Right renal pelvis (tissue), 4 donors: Measurements from ENCODE around the gene CGAS. TPM values are rescaled to one million over a fixed set of nuclear protein-coding genes. Genes with fewer than 3 reads are reported as not detected.
"Not testable (repeated sequence)": the region's sequence is repeated elsewhere in the genome, so short reads cannot be mapped to it uniquely, and the experiment has no call there.

Experiments
- DNase-seq, 4 donors: peaks; one replicate each; pipeline ENCODE4 v3.0.0-alpha.2; 2013; ENCODE audit warnings: low read depth in 4 of 4, low spot score in 3 of 4, missing footprints in 1 of 4
- polyA plus RNA-seq, 4 donors: library from polyadenylated mRNA; unstranded; fragments of 120-200 nt; gene quantifications; one replicate each; pipeline ENCODE4 v1.2.1, GENCODE V29; 2013; ENCODE audit not compliant: insufficient read length in 4 of 4

Gene CGAS
- 1 to 10 TPM; 3.1 to 3.9 (median 3.2) TPM for polyA plus RNA-seq

DNA sequence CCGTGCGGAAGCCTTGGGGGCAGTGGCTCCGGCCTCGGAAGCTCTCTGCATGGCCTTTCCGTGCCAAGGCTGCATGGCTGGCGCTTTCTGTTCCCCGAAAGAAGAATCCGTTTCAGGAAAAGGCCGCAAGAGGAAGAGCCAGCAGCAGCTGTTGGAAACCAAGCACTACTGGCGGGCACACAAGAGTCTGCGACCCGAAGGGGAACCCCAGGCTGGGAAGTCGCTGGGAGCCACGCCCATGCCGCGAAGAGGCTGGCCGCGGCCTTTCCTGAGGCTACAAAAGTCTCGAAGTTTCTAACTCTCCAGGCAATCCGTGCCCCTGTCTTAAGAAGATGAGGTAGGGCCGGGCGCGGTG lies at the start of gene CGAS:
CGAS (minus strand) TSS at position 191 of the 355 bp plus-strand sequence; CDS start at position 75, 116 bp downstream.
- DNase-seq: peak in 3 of 4 donors; percentile 16 to 34 (median 17)

DNA sequence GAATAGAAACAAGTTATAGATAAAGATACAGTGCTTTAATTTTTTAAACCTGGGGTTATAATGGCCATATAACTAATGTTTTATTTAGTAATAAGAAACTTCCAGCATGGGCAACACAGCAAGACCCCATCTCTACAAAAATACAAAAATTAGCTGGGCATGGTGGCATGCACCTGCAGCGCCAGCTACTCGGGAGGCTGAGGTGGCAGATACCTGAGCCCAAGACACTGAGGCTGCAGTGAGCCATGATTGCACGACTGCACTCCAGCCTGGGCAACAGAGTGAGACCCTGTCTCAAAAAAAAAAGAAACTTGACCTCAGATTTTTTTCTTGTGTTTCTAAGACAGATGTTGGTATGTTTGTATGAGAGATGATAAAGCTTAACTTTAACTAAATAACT lies 45.8 kb upstream of the CGAS start:
- no peak for DNase-seq

- DNase-seq: no peak
These were observed 39.3 kb upstream of the CGAS start for GRCh38 chr6:73491377-73491776.

DNA sequence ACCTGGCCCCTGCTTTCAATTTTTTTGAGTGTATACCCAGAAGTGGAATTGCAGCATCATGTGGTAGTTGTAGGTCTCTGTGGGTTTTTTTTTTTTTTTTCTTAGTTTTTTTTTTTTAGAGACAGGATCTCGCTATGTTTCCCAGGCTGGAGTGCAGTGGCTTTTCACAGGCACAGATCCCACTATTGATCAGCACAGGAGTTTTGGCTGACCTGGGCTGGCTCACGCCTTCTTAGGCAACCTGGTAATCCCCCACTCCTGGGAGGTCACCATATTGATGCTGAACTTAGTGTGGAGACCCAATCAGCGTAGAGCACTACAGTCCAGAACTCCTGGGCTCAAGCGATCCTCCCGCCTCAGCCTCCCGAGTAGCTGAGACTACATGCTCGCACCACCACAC lies 35.4 kb upstream of the CGAS start:
- no peak for DNase-seq

- DNase-seq: no peak
These were observed 32.3 kb upstream of the CGAS start for GRCh38 chr6:73484438-73484837.

DNA sequence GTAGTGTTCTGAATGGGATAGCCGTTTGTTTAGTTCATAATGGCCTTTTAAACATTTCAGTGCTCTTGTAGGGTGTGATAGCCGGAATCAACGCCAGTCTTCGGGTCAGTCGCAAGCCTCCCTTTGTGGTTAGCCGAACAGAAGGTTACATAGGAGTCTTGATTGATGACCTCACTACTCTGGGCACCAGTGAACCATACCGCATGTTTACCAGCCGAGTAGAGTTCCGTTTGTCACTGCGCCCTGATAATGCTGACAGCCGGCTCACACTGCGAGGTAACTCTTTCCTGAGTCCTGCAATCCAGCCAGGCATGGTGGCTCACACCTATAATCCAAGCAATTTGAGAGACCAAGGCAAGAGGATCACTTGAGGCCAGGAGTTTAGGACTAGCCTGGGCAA lies 29.9 kb upstream of the CGAS start:
- no peak for DNase-seq

DNA sequence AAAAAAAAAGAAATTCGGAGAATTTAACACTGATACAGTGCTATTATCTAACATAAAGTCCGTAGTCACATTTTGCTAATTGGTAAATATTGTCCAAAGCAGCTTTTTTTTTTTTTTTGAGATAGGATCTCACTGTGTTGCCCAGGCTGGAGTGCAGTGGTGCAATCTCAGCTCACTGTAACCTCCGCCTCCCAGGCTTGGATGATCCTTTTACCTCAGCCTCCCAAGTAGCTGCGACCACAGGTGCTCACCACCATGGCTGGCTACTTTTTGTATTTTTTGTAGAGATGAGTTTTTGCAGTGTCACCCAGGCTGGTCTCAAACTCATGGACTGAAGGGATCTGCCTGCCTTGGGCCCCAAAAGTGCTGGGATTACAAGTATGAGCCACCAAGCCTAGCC lies 25.3 kb upstream of the CGAS start:
- no peak for DNase-seq

- no peak for DNase-seq
These were observed 24.6 kb upstream of the CGAS start for GRCh38 chr6:73476723-73477122.

- DNase-seq: no peak
These were observed 19.7 kb upstream of the CGAS start for GRCh38 chr6:73471686-73472290.

- DNase-seq: peak; percentile 78 to 85 (median 80)
These were observed 9.6 kb upstream of the CGAS start, which contains the start of gene MTO1 for GRCh38 chr6:73461537-73462350. Gene MTO1, plus strand, starts transcription at chr6:73461737. Its CDS starts 118 bp downstream, at chr6:73461855.

GRCh38 chr6:73460056-73460455 lies 8.0 kb upstream of the CGAS start:
- DNase-seq: no peak

DNA sequence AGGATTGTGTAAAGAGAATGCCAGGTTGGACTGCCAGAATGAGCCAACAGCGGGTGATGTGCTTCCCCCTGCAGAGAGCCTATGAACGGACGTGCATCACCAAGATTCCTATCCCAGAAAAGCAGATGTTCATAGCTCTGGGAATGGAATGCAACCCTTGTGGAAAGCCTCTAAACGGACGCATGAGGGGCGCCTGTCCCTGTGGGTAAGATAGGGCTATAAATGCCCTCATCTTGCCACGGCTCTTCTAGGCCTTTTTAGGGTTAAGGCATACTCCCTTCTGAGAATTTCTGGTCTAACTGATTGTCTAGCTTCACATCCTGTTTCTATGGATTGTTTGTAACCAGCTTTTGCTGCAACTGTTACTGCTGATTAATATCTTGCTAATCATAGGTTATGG lies 7.4 kb upstream of the CGAS start:
- DNase-seq: not testable (repeated sequence)

DNA sequence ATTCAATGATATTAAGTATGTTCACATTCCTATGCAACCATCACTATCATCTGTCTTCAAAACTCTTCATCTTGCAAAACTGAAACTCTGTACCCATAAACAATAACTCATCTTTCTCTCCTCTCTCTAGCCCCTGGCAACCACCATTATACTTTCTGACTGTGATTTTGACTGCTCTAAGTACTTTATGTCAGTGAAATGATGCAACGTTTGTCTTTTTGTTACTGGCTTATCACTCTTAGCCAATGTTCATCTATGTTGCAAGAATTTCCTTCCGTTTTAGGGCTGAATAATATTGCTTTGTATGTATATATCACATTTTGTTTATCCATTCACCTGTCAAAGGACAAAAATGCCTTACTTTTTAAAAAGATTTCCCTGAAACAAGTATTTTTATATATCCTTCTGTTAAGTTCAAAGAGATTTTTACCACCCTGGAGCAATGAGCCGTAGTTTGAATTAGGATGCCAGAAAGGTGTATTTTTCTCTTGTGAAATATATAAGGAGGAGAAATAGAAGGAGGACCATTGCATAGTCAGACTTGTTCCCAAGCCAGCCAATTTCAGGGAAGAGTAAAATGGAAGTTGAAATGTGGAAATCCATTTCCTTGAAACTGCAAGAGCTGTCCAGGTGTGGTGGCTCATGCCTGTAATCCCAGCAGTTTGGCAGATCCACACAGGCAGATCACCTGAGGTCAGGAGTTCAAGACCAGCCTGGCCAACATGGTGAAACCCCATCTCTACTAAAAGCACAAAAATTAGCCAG lies 4.0 kb upstream of the CGAS start:
- DNase-seq: no peak

DNA sequence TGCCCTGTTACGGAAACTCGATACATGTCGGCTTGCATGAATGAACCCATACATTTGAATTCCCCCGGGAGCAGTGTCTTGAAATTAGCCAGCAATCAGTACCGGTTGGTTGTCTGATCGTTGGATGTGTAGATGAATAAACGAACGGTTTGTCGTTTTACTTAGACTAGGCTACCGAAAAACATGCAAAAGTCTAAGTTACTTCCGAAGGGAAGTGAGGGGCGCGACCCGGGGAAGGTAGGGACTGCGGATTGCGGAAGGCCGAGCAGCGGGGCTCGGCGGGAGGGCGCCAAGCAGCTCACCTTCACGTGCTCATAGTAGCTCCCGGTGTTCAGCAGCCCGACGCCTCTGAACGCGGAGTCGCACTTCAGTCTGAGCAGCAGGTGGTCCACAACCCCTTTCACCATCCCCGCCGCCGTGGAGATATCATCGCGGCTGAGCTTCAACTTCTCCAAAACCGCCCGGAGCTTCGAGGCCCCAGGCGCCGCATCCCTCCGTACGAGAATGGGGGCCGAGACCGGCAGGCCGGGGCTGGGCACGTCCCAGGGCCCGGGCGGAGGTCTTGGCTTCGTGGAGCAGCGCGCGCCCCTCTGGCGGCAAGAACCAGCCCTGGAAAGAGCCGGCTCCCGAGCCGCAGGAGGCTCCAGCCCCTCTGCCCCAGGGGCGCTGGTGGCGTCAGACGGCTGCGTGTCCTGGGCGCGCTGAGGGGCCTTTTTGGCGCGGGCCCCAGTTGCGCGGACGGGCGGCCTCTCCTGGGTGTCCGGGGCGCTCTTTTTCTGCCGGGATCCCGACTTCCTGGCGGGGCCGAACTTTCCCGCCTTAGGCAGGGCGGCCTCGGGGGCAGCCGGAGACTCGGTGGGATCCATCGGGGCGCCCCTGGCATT lies 632 bp downstream of the CGAS start:
- peak in 3 of 4 donors; percentile 18 to 41 (median 20) for DNase-seq

- DNase-seq: no peak
These were observed 8.5 kb downstream of the CGAS start for GRCh38 chr6:73443555-73443954.

DNA sequence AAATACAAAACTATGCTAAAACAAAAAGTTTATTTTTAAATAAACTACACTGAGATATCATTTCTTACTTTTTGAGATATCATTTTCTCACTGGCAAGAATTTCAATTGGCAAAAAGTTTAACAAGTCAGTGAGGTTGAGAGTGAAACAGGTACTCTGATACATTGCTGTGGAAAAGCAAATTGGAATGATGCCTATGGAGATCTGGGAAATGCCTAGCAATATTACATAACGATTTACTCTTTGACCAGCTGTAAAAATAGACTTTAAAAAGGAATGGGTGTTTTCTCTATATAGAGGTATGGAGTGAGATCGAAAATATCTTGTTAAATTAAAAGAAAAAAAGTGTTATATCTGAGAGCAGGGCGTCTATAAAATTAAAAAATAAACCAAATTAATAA lies 16.9 kb downstream of the CGAS start:
- DNase-seq: no peak

GRCh38 chr6:73421534-73421933 lies 30.6 kb downstream of the CGAS start:
- no peak for DNase-seq

- no peak for DNase-seq
These were observed 33.9 kb downstream of the CGAS start for GRCh38 chr6:73418081-73418741.

DNA sequence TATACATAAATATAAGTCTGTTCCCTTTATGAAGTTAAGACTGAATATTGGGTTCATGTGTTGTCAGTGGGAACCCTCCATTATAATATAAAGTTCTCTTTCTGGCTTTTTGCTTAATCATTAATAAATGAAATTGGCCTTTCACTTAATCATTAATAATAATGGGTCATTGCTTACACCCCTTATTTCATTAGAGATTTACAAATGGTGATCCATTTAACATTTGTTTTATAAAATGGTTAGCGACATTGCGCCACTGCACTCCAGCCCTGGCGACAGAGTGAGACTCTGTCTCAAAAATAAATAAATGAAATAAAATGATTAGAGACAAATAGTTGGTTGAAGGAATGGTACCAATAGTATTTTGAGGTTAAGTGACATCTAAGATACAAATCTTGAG lies 39.0 kb downstream of the CGAS start:
- DNase-seq: no peak

DNA sequence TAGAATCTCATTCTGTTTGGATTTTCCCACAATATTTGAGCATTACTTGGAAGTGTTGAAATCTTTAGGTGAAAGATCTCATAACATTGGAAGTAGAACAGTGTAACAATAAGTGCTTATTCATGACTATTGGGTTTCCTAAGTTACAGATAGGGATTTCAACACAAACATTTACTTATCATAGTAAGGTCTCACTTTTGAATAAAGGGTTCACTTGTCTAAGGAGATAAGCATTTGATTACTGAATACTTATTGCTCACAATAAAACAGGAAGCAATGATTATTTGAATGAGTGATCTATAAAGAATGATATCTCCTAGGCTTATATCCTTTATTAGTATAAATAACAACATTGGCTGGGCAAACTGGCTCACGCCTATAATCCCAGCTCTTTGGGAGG lies 42.7 kb downstream of the CGAS start:
- no peak for DNase-seq
